Activated naive CD4-positive, alpha-beta T cell treated with anti-CD3 and anti-CD28 coated beads, Interleukin-2, amount 50 U/mL, for 24 hours (primary cell): ENCODE results near the gene PROX1.

ENCODE experiments used
- H3K27ac Mint-ChIP-seq: one replicate; pipeline ENCODE4 v1.8.0; 2021; ENCODE audit warnings: mild to moderate bottlenecking, mixed read lengths
- H3K27me3 Mint-ChIP-seq: one replicate; pipeline ENCODE4 v1.8.0; 2021; ENCODE audit warnings: mixed read lengths
- H3K36me3 Mint-ChIP-seq: one replicate; pipeline ENCODE4 v1.8.0; 2021; ENCODE audit warnings: mixed read lengths
- H3K4me1 Mint-ChIP-seq: one replicate; pipeline ENCODE4 v1.8.0; 2021; ENCODE audit warnings: mixed read lengths
- H3K4me3 Mint-ChIP-seq: one replicate; pipeline ENCODE4 v1.8.0; 2021; ENCODE audit warnings: mild to moderate bottlenecking, mixed read lengths
- H3K9me3 Mint-ChIP-seq: one replicate; pipeline ENCODE4 v1.8.0; 2021; ENCODE audit warnings: mixed read lengths

The PROX1 gene

GRCh38 chr1:213973129-213973528, 14.6 kb upstream of the PROX1 start:
- H3K4me1 Mint-ChIP-seq: peaks cover 5% of the 10 kb centered on the region
- no peaks in the 10 kb centered on the region for H3K9me3 Mint-ChIP-seq
- no peak overlapping the region for H3K4me3 Mint-ChIP-seq
- H3K27me3 Mint-ChIP-seq: peaks cover 13% of the 10 kb centered on the region
- no peaks in the 10 kb centered on the region for H3K36me3 Mint-ChIP-seq
- no peak overlapping the region for H3K27ac Mint-ChIP-seq

- H3K27ac Mint-ChIP-seq: no peak overlapping the region
- H3K9me3 Mint-ChIP-seq: peaks cover under 1% of the 10 kb centered on the region
- no peaks in the 10 kb centered on the region for H3K36me3 Mint-ChIP-seq
- H3K4me3 Mint-ChIP-seq: no peak overlapping the region
- H3K27me3 Mint-ChIP-seq: peaks cover 37% of the 10 kb centered on the region
- peaks cover 22% of the 10 kb centered on the region for H3K4me1 Mint-ChIP-seq
These were observed 10.9 kb upstream of the PROX1 start for GRCh38 chr1:213976665-213977485.

GRCh38 chr1:213977486-213977842, 10.3 kb upstream of the PROX1 start:
- H3K4me1 Mint-ChIP-seq: peaks cover 27% of the 10 kb centered on the region
- H3K27me3 Mint-ChIP-seq: peaks cover 42% of the 10 kb centered on the region
- H3K4me3 Mint-ChIP-seq: no peak overlapping the region
- peaks cover 4% of the 10 kb centered on the region for H3K9me3 Mint-ChIP-seq
- no peaks in the 10 kb centered on the region for H3K36me3 Mint-ChIP-seq
- H3K27ac Mint-ChIP-seq: peak overlapping the region; percentile 52

GRCh38 chr1:213977909-213978308, 9.9 kb upstream of the PROX1 start:
- Mint-ChIP-seq H3K27ac (no peak overlapping the region), H3K9me3 (peaks cover 4% of the 10 kb centered on the region), H3K4me1 (peaks cover 24% of the 10 kb centered on the region), H3K27me3 (peaks cover 42% of the 10 kb centered on the region), H3K4me3 (no peak overlapping the region), H3K36me3 (no peaks in the 10 kb centered on the region)

- peak overlapping the region; percentile 48 for H3K4me3 Mint-ChIP-seq
- no peaks in the 10 kb centered on the region for H3K36me3 Mint-ChIP-seq
- H3K27me3 Mint-ChIP-seq: peaks cover 58% of the 10 kb centered on the region
These were observed 7.8 kb upstream of the PROX1 start for GRCh38 chr1:213979751-213980586.

GRCh38 chr1:213980906-213981305, 6.9 kb upstream of the PROX1 start:
- Mint-ChIP-seq H3K4me1 (peaks cover 46% of the 10 kb centered on the region), H3K4me3 (no peak overlapping the region), H3K27me3 (peaks cover 59% of the 10 kb centered on the region), H3K27ac (no peak overlapping the region), H3K36me3 (no peaks in the 10 kb centered on the region), H3K9me3 (peaks cover 7% of the 10 kb centered on the region)

More at GRCh38 chr1:213979751-213980586, 7.8 kb upstream of the PROX1 start:
- H3K27ac Mint-ChIP-seq: no peak overlapping the region
- peaks cover 4% of the 10 kb centered on the region for H3K9me3 Mint-ChIP-seq
- peaks cover 42% of the 10 kb centered on the region for H3K4me1 Mint-ChIP-seq

GRCh38 chr1:213982289-213982671, 5.5 kb upstream of the PROX1 start:
- H3K4me1 Mint-ChIP-seq: peaks cover 55% of the 10 kb centered on the region

GRCh38 chr1:213982672-213983492, 4.9 kb upstream of the PROX1 start:
- Mint-ChIP-seq H3K27ac (no peak overlapping the region), H3K4me3 (peak overlapping the region; percentile 58), H3K4me1 (peaks cover 59% of the 10 kb centered on the region), H3K27me3 (peaks cover 66% of the 10 kb centered on the region), H3K9me3 (peaks cover 9% of the 10 kb centered on the region), H3K36me3 (no peaks in the 10 kb centered on the region)

More at GRCh38 chr1:213982289-213982671, 5.5 kb upstream of the PROX1 start:
- no peaks in the 10 kb centered on the region for H3K36me3 Mint-ChIP-seq
- peaks cover 67% of the 10 kb centered on the region for H3K27me3 Mint-ChIP-seq
- peak overlapping the region; percentile 58 for H3K4me3 Mint-ChIP-seq
- H3K27ac Mint-ChIP-seq: no peak overlapping the region
- peaks cover 9% of the 10 kb centered on the region for H3K9me3 Mint-ChIP-seq

GRCh38 chr1:213983493-213984386, 4.0 kb upstream of the PROX1 start:
- Mint-ChIP-seq H3K27ac (no peak overlapping the region), H3K4me1 (peaks cover 67% of the 10 kb centered on the region), H3K36me3 (no peaks in the 10 kb centered on the region), H3K4me3 (peak overlapping the region; percentile 11), H3K27me3 (peaks cover 70% of the 10 kb centered on the region), H3K9me3 (peaks cover 9% of the 10 kb centered on the region)

GRCh38 chr1:213984387-213985208, 3.2 kb upstream of the PROX1 start:
- peaks cover 68% of the 10 kb centered on the region for H3K27me3 Mint-ChIP-seq
- peaks cover 69% of the 10 kb centered on the region for H3K4me1 Mint-ChIP-seq
- no peak overlapping the region for H3K27ac Mint-ChIP-seq
- no peaks in the 10 kb centered on the region for H3K36me3 Mint-ChIP-seq
- H3K9me3 Mint-ChIP-seq: peaks cover 9% of the 10 kb centered on the region
- H3K4me3 Mint-ChIP-seq: no peak overlapping the region

GRCh38 chr1:213985209-213986019, 2.4 kb upstream of the PROX1 start:
- Mint-ChIP-seq H3K36me3 (no peaks in the 10 kb centered on the region), H3K9me3 (peaks cover 9% of the 10 kb centered on the region), H3K4me3 (peak overlapping the region; percentile 40), H3K4me1 (peaks cover 76% of the 10 kb centered on the region), H3K27me3 (peaks cover 72% of the 10 kb centered on the region), H3K27ac (no peak overlapping the region)

GRCh38 chr1:213986020-213986924, 1.5 kb upstream of the PROX1 start:
- peaks cover 71% of the 10 kb centered on the region for H3K4me1 Mint-ChIP-seq
- peak overlapping the region; percentile 40 for H3K4me3 Mint-ChIP-seq
- peaks cover 70% of the 10 kb centered on the region for H3K27me3 Mint-ChIP-seq
- H3K27ac Mint-ChIP-seq: no peak overlapping the region
- H3K9me3 Mint-ChIP-seq: peaks cover 9% of the 10 kb centered on the region
- H3K36me3 Mint-ChIP-seq: no peaks in the 10 kb centered on the region
